OCI-LY3 (cell line): Measurements from ENCODE around the gene TM4SF5.

Experiments
- H2AFZ ChIP-seq: fragments of 200-600, 300-600 bp; shearing (Covaris generic); 2 replicates; pipeline ENCODE4 v1.6.0; 2014; ENCODE audit warnings: antibody characterized with exemption, low read depth, low read length
- H3K27ac ChIP-seq: fragments of 200-600, 300-600 bp; sonication (generic); 2 replicates; pipeline ENCODE4 v1.5.1; 2014; ENCODE audit warnings: mild to moderate bottlenecking, low read length, moderate library complexity, mixed read lengths
- H3K27me3 ChIP-seq: fragments of 200-600, 300-600 bp; sonication (generic); 2 replicates; pipeline ENCODE4 v1.6.1; 2014; ENCODE audit warnings: low read depth, low read length, mixed read lengths
- H3K36me3 ChIP-seq: fragments of 200-600, 300-600 bp; sonication (generic); replicated peaks from 2 replicates; pipeline ENCODE3; 2014; ENCODE audit warnings: low read depth, low read length, mixed read lengths
- H3K4me1 ChIP-seq: fragments of 300-600, 200-600 bp; sonication (generic); 2 replicates; pipeline ENCODE4 v1.6.1; 2014; ENCODE audit warnings: low read length, mixed read lengths
- H3K4me2 ChIP-seq: fragments of 200-600, 300-600 bp; sonication (generic); 2 replicates; pipeline ENCODE4 v1.6.1; 2014; ENCODE audit warnings: low read length, mixed read lengths
- H3K4me3 ChIP-seq: fragments of 300-600, 200-600 bp; sonication (generic); 2 replicates; pipeline ENCODE4 v1.5.1; 2014; ENCODE audit warnings: antibody characterized with exemption, mild to moderate bottlenecking, low read length, moderate library complexity
- H3K79me2 ChIP-seq: fragments of 300-600, 200-600 bp; shearing (Covaris generic); 2 replicates; pipeline ENCODE4 v1.6.1; 2014; ENCODE audit warnings: mild to moderate bottlenecking, low read length, mixed read lengths
- H3K9ac ChIP-seq: fragments of 300-600, 200-600 bp; shearing (Covaris generic); 2 replicates; pipeline ENCODE4 v1.6.0; 2014; ENCODE audit warnings: mild to moderate bottlenecking, low read length, moderate library complexity
- H3K9me3 ChIP-seq: fragments of 200-600, 300-600 bp; shearing (Covaris generic); 2 replicates; pipeline ENCODE4 v1.6.1; 2014; ENCODE audit warnings: low read length, mixed read lengths; ENCODE audit not compliant: insufficient read depth
- H4K20me1 ChIP-seq: fragments of 200-600, 300-600 bp; sonication (generic); 2 replicates; pipeline ENCODE4 v1.6.1; 2016; ENCODE audit warnings: low read length, mixed read lengths; ENCODE audit not compliant: insufficient read depth
- EZH2phosphoT487 ChIP-seq: fragments of 200-600 bp; shearing (Covaris generic); IDR thresholded peaks from 2 replicates; pipeline ENCODE4 v1.6.1; 2018; ENCODE audit warnings: antibody characterized with exemption, mixed run types, low read depth
- TF ChIP-seq, protein P1 (sequence below): fragments of 200-600, 300-600 bp; sonication (generic); IDR thresholded peaks from 2 replicates; pipeline ENCODE4 v1.5.1; 2014; ENCODE audit warnings: antibody characterized with exemption, low read length, low read depth

The TM4SF5 gene, protein sequence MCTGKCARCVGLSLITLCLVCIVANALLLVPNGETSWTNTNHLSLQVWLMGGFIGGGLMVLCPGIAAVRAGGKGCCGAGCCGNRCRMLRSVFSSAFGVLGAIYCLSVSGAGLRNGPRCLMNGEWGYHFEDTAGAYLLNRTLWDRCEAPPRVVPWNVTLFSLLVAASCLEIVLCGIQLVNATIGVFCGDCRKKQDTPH

DNA sequence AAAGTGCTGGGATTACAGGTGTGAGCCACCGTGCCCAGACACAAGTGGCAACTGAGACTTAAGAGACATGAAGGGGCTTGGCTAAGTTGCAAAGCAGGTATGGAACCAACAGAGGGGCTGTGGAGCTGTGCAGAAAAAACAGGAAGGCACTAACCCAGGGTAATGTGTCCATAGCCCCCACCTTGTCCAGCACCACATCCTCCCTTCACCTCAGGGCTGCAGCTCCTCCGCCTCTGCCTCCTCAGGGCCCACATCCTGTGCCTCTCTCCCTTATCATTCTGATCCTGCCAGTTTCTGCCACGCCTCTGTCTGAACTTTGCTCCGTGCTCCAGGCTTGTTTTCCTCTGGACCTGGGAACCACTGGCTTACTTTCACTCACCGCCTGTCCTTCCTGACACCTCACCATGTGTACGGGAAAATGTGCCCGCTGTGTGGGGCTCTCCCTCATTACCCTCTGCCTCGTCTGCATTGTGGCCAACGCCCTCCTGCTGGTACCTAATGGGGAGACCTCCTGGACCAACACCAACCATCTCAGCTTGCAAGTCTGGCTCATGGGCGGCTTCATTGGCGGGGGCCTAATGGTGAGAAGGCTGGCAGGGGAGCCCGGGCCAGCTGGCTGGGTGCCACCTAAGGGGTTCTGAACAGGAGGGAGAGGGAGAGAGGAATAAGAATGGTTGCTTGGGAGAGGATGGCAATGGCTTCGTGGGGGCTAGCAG lies at the start of gene TM4SF5:
TSS of gene TM4SF5 (plus strand) at position 368 of the 716 bp plus-strand sequence. CDS start at position 405, 37 bp downstream.
- Histone ChIP-seq H3K4me2 (no peak within 1 kb of the TSS), H3K9me3 (no peaks in the 10 kb centered on the region), H3K9ac (no peak within 1 kb of the TSS), H4K20me1 (no peaks in the 10 kb centered on the region), H3K4me3 (no peak within 1 kb of the TSS), H3K27me3 (no peaks in the 10 kb centered on the region), H3K36me3 (no peaks in the 10 kb centered on the region), H3K4me1 (no peaks in the 10 kb centered on the region), H3K27ac (no peak within 1 kb of the TSS), H2AFZ (no peak within 1 kb of the TSS), H3K79me2 (no peaks in the 10 kb centered on the region)
- TF ChIP-seq, protein P1, sequence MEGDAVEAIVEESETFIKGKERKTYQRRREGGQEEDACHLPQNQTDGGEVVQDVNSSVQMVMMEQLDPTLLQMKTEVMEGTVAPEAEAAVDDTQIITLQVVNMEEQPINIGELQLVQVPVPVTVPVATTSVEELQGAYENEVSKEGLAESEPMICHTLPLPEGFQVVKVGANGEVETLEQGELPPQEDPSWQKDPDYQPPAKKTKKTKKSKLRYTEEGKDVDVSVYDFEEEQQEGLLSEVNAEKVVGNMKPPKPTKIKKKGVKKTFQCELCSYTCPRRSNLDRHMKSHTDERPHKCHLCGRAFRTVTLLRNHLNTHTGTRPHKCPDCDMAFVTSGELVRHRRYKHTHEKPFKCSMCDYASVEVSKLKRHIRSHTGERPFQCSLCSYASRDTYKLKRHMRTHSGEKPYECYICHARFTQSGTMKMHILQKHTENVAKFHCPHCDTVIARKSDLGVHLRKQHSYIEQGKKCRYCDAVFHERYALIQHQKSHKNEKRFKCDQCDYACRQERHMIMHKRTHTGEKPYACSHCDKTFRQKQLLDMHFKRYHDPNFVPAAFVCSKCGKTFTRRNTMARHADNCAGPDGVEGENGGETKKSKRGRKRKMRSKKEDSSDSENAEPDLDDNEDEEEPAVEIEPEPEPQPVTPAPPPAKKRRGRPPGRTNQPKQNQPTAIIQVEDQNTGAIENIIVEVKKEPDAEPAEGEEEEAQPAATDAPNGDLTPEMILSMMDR = no peak
- no peak for TF ChIP-seq EZH2phosphoT487

DNA sequence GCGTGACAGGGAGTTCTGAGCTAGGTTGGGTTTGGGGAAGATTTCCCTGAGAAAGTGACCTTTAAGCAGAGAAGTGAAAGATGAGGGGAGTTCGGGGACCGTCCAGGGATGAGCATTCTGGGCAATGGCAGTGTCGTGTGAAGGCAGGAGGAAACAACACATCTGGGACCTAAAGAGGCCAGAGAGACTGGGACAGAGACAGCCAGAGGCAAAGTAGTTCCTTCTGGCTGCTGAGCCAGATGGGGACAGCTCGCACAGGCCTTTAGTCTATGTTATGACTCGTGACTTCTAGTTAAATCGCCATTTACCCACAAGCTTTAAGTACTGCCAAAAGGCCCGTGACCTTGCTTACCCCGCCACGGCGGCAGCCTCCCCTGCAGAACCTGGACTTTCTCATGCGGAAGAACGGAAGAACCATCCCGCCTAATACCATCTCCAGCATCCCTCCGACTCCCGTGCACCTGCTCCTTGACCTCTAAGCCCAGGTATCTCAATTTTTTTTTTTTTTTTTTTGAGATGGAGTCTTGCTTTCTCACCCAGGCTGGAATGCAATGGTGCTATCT lies 48.9 kb upstream of the TM4SF5 start:
- Histone ChIP-seq H4K20me1 (no peaks in the 10 kb centered on the region), H3K9ac (no peak overlapping the region), H3K36me3 (no peaks in the 10 kb centered on the region), H3K27ac (no peak overlapping the region), H3K9me3 (no peaks in the 10 kb centered on the region), H3K4me3 (no peak overlapping the region), H2AFZ (no peak overlapping the region), H3K79me2 (no peaks in the 10 kb centered on the region), H3K27me3 (no peaks in the 10 kb centered on the region), H3K4me1 (no peaks in the 10 kb centered on the region), H3K4me2 (no peak overlapping the region)
- TF ChIP-seq EZH2phosphoT487 = no peak
- TF ChIP-seq, protein P1 = no peak

DNA sequence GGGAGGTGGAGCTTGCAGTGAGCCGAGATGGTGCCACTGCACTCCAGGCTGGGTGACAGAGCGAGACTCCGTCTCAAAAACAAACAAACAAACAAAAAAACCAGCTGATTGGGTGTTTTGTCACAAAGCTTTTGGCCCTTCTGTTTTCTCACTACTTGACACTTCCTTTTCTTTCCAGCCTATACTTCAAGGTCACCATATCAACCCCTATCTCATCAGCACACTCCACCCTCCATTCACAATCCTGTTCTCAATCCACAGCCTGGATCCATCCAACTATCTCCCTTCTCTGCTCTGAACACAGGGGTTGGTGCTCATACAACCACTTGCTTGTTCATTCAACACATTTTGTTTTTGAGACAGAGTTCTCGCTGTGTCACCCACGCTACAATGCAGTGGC lies 47.0 kb upstream of the TM4SF5 start:
- no peaks in the 10 kb centered on the region for H3K79me2 ChIP-seq
- H3K4me1 ChIP-seq = no peaks in the 10 kb centered on the region; the same call in 1 of the 2 replicates
- no peak overlapping the region for H3K27ac ChIP-seq
- TF ChIP-seq, protein P1 = no peak
- no peaks in the 10 kb centered on the region for H3K36me3 ChIP-seq
- H3K4me2 ChIP-seq = no peak overlapping the region
- no peak overlapping the region for H3K4me3 ChIP-seq
- no peak overlapping the region for H3K9ac ChIP-seq
- no peaks in the 10 kb centered on the region for H3K9me3 ChIP-seq
- no peaks in the 10 kb centered on the region for H4K20me1 ChIP-seq
- no peaks in the 10 kb centered on the region for H3K27me3 ChIP-seq
- H2AFZ ChIP-seq = no peak overlapping the region

DNA sequence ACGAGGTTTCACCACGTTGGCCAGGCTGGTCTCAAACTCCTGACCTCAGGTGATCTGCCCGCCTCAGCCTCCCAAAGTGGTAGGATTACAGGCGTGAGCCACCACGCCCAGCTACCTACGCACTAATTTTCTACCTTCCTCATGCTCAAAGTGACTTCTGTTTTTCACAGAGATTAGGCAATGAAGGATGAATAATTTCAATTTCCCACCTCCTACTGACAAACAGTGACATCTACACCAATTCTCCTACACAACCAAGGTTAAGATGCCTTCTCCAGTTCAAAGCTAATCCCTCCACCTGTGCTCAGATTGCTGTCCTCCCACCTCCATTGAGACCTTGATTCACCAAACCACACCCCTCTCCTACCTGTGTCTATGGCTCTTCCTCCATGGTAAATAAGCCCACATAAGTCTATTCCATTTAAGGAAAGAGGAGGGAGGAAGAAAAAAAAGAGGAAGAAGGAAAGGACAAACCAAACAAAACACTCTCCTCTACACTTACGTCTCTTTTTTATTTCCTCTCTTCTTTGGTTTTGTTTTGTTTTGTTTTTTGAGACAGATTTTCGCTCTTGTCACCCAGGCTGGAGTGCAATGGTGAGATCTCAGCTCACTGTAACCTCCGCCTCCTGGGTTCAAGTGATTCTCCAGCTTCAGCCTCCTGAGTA lies 45.9 kb upstream of the TM4SF5 start:
- Histone ChIP-seq H4K20me1 (no peaks in the 10 kb centered on the region), H3K27me3 (no peaks in the 10 kb centered on the region), H3K9me3 (no peaks in the 10 kb centered on the region), H3K9ac (no peak overlapping the region), H3K27ac (no peak overlapping the region), H3K4me1 (peaks cover 5% of the 10 kb centered on the region; the same call in 1 of the 2 replicates), H3K79me2 (no peaks in the 10 kb centered on the region), H2AFZ (no peak overlapping the region), H3K4me3 (no peak overlapping the region), H3K36me3 (no peaks in the 10 kb centered on the region), H3K4me2 (no peak overlapping the region)
- TF ChIP-seq, protein P1 = no peak
- TF ChIP-seq EZH2phosphoT487 = no peak
